ENCODE data around the gene RBMS1.
A peak's percentile ranks its signal among the peaks of the same experiment; 100 is the strongest.

RBMS1 gene

DNA sequence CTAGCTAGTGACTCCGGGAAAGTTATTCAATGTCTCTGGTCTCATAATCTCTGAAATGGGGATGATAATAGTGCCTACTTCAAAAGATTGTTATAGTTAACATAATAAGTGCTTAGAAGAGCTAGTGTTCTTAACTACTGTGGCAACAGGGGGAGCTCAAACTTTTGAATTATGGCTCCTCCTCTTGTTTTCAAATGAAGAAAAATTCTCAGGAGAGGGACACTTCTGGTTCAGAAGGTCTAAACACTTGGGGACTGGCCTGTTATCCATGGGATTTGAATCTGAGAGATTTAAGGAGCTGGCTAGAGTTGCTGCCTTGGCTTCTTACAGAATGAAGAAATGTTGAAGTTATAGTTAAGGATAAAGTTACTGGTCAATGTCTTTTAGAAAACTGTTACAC lies 201.4 kb downstream of the RBMS1 start:
- no peak overlapping the region for H3K27ac Mint-ChIP-seq
- no peak for DNase-seq
- H3K36me3 Mint-ChIP-seq, result peaks cover 84% of the 10 kb centered on the region
- no peaks in the 10 kb centered on the region for H3K9me3 Mint-ChIP-seq
- peaks cover 31% of the 10 kb centered on the region for H3K4me1 Mint-ChIP-seq
- no peak overlapping the region for H3K4me3 Mint-ChIP-seq
- no peaks in the 10 kb centered on the region for H3K27me3 Mint-ChIP-seq
- CTCF ChIA-PET, result interaction anchor here (0.6 to 1.7 kb wide), 4 partner anchors 8 to 702 kb away, joined by 3 to 5 read pairs (median 3); no protein-coding TSS in a partner anchor

DNA sequence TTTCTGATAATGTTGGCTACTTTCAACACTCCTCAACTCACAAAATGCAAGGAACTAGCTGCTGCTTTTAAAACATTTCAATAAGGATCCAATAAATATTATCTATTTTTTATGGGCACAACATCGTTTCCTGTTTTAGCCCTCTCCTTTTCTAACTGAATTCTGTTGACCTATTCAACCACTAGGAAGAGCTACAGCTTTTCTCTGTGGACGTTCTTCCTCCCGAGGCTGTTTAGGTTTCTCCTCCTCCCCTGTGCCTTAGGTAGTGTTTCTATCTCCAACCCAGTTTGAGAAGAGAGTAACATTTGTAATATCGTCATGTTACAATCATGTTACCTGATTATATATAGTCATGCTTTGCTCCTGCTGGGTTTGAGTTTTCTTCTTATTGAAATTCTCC lies 202.2 kb downstream of the RBMS1 start:
- Mint-ChIP-seq H3K36me3 (peaks cover 84% of the 10 kb centered on the region), H3K27ac (no peak overlapping the region)
- CTCF ChIA-PET, result interaction anchor here (1.7 to 1.8 kb wide), 2 partner anchors 9 to 32 kb away, joined by 3 to 5 read pairs; no protein-coding TSS in a partner anchor

DNA sequence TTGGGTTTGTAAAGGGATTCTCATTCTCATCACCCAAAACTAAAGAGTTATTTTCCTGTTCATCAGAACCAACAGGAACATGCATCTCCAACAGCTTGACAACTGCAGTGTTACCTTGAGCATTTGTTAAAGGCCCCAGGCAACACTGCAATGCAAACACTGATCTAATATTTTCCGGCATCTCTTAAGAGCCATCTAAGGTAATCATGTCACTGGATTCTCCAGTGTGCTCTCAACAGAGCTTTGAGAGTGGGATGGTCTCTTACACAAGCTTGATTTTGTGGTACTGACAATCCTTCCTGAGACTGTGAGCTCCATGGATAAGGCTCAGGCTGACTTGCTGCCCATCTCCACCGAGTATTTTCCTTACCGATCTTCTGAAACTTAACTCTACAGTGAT lies 203.0 kb downstream of the RBMS1 start:
- DNase-seq, result no peak
- H3K27ac Mint-ChIP-seq, result no peak overlapping the region
- H3K4me1 Mint-ChIP-seq, result peaks cover 15% of the 10 kb centered on the region
- H3K36me3 Mint-ChIP-seq, result peaks cover 77% of the 10 kb centered on the region
- CTCF ChIA-PET, result interaction anchor here (1.8 kb wide), 1 partner anchor 33 kb away, joined by 3 read pairs; no protein-coding TSS in a partner anchor
- no peaks in the 10 kb centered on the region for H3K27me3 Mint-ChIP-seq
- no peak overlapping the region for H3K4me3 Mint-ChIP-seq
- H3K9me3 Mint-ChIP-seq, result no peaks in the 10 kb centered on the region

More for the DNA sequence above, 202.2 kb downstream of the RBMS1 start:
- peaks cover 23% of the 10 kb centered on the region for H3K4me1 Mint-ChIP-seq
- H3K9me3 Mint-ChIP-seq, result no peaks in the 10 kb centered on the region
- DNase-seq, result no peak
- no peaks in the 10 kb centered on the region for H3K27me3 Mint-ChIP-seq
- no peak overlapping the region for H3K4me3 Mint-ChIP-seq

DNA sequence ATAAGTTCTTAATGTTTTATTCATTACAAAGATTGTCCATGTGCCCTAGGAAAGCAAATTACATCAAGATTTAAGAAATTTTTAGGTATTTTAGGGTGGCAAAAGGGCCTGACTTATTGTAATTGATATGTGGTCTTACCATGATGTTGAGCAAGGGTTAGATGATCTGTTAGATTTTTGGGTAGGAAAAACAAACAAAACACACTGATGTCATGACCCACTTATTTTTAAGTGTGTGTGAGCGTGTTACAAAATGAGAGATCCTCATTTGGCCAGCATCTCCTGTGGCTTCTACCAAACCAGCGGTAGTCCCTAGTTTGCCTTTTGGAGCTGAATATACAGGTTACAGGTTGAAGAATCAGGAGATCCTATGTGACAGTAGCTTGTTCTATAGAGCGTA lies 203.8 kb downstream of the RBMS1 start:
- H3K27me3 Mint-ChIP-seq, result no peaks in the 10 kb centered on the region
- no peak overlapping the region for H3K27ac Mint-ChIP-seq
- DNase-seq, result no peak
- no peaks in the 10 kb centered on the region for H3K9me3 Mint-ChIP-seq
- peaks cover 74% of the 10 kb centered on the region for H3K36me3 Mint-ChIP-seq
- H3K4me1 Mint-ChIP-seq, result peaks cover 7% of the 10 kb centered on the region
- CTCF ChIA-PET, result interaction anchor here (1.8 kb wide), 1 partner anchor 34 kb away, joined by 3 read pairs; no protein-coding TSS in a partner anchor
- H3K4me3 Mint-ChIP-seq, result no peak overlapping the region

DNA sequence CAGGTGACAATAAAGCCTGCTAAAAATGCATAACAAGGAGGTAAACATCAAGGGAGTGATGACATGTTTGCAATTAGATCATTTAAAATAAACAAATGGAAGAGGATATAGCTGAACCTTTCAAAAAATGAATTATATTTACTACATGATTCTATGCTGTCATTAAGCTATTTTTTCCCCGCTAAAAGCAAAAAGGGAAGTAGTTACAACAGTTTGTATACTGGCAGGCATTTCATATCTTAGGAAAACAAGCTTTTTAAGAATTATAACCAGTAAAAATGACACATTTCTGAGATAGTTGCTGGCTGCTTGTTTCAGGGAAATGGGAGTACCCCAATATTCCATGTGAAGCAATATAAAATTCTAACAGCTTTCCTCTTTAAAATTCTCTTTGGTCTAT lies 204.5 kb downstream of the RBMS1 start:
- H3K4me3 Mint-ChIP-seq, result no peak overlapping the region
- CTCF ChIA-PET, result no interaction called here
- no peak for DNase-seq
- H3K9me3 Mint-ChIP-seq, result no peaks in the 10 kb centered on the region
- H3K36me3 Mint-ChIP-seq, result peaks cover 73% of the 10 kb centered on the region
- H3K4me1 Mint-ChIP-seq, result peaks cover under 1% of the 10 kb centered on the region
- no peak overlapping the region for H3K27ac Mint-ChIP-seq
- H3K27me3 Mint-ChIP-seq, result no peaks in the 10 kb centered on the region

DNA sequence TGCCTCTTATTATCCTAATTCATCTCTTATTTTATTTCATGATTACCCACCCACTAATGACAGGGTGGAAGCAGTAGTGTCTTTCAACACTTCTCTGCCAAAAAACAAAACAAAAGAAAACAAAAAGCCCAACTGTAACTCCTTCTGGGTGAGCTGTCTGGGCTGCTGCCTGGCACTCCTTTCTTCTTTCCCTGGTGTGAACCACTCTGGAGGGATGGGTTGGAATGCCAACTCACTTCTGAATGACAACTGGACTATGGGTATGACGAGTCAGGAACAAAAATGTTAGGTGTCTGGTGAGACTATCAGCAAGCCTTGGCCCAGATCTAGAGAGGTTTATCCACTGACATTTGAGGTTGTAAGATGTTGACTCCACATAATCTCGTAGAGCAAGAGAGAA lies 205.3 kb downstream of the RBMS1 start:
- Mint-ChIP-seq H3K4me3 (no peak overlapping the region), H3K4me1 (no peaks in the 10 kb centered on the region), H3K9me3 (no peaks in the 10 kb centered on the region), H3K27ac (no peak overlapping the region), H3K36me3 (peaks cover 73% of the 10 kb centered on the region), H3K27me3 (no peaks in the 10 kb centered on the region)
- DNase-seq, result no peak
- CTCF ChIA-PET, result no interaction called here

DNA sequence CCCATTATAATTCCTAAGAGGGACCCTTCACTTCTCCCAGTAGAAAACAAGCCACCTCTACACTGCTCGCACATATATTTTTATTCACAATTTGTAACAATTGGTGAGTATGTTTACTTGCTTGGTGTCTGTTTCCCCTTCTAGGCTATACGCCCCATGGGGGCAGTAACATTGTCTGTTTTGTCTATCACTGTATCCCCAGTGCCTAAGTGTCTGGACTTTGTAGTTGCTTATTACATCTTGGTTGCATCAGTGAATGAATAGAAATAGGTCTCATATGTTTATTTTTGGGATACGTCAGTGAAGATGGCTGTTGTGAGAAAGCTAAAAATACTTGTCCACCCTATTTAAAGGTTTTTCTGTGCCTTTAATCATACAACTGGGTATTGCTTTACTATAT lies 206.1 kb downstream of the RBMS1 start:
- Mint-ChIP-seq H3K4me1 (peaks cover 2% of the 10 kb centered on the region), H3K27me3 (no peaks in the 10 kb centered on the region), H3K36me3 (peaks cover 72% of the 10 kb centered on the region), H3K27ac (no peak overlapping the region), H3K9me3 (no peaks in the 10 kb centered on the region), H3K4me3 (no peak overlapping the region)
- CTCF ChIA-PET, result no interaction called here
- DNase-seq, result no peak

DNA sequence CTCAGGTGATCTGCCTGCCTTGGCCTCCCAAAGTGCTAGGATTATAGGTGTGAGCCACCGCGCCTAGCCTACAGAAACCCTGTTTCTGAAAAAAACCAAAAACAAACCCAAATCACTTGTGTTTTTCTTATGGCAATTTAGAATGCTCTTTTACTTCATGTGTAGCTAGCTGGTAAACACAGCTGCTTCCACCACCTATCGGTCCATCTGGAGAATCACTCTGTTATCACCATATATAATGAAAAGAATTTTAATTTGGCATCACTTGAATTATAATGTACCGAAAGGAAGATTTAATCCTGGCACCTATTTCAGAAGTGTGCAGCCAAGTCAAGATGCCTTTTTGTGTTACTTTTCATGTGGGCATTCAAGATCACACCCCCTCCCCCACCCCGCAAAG lies 207.1 kb downstream of the RBMS1 start:
- no peak for DNase-seq
- no peaks in the 10 kb centered on the region for H3K27me3 Mint-ChIP-seq
- H3K4me3 Mint-ChIP-seq, result no peak overlapping the region
- CTCF ChIA-PET, result no interaction called here
- peaks cover 6% of the 10 kb centered on the region for H3K4me1 Mint-ChIP-seq
- H3K9me3 Mint-ChIP-seq, result no peaks in the 10 kb centered on the region
- H3K36me3 Mint-ChIP-seq, result peaks cover 68% of the 10 kb centered on the region
- no peak overlapping the region for H3K27ac Mint-ChIP-seq

DNA sequence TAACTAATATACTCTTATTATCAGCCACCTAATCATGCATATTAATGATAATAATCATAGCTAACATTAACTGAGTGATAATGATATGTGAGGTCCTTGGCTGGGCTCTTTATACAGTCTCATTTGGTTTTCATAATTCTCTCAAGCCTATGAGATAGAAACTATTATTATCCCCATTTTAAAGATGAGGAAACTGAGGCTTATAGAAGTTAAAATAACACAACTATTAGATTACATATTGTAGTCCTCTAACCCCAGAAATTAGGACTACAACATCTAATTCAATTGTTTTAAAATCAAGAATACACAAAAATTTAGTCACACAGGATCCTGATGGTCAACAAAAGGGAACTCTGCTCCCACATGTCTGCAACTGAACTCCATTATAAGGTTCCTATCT lies 209.9 kb downstream of the RBMS1 start:
- peaks cover 21% of the 10 kb centered on the region for H3K4me1 Mint-ChIP-seq
- H3K9me3 Mint-ChIP-seq, result no peaks in the 10 kb centered on the region
- peaks cover 70% of the 10 kb centered on the region for H3K36me3 Mint-ChIP-seq
- CTCF ChIA-PET, result no interaction called here
- H3K27me3 Mint-ChIP-seq, result no peaks in the 10 kb centered on the region
- no peak overlapping the region for H3K27ac Mint-ChIP-seq
- DNase-seq, result no peak
- no peak overlapping the region for H3K4me3 Mint-ChIP-seq

DNA sequence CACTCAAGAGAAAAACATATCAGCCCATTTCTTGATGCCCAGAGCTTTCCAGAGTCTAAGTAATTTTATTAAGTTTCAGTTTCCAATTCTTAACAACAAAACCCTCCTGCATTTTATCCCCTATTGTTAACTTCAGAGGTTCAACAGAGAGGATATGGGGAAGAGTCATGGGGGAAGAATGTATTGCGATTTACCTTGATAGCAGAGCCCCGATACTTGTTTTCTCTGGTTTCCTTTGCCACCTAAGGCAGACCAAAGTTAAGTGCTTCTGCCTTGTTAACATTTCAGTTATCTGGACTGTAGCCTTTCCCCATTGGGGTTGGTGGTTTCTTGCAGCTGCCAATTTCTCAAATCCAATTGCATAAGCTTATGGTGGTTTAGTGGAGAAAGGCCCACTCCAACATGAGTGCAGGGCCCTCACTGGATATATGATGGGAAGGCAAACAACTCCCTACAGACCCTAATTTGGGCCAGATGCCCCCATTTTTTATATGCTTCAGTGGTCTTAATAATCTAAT lies 211.5 kb downstream of the RBMS1 start:
- no peak for DNase-seq
- Mint-ChIP-seq H3K4me1 (peaks cover 21% of the 10 kb centered on the region), H3K27me3 (no peaks in the 10 kb centered on the region), H3K9me3 (no peaks in the 10 kb centered on the region), H3K4me3 (no peak overlapping the region), H3K27ac (no peak overlapping the region), H3K36me3 (peaks cover 73% of the 10 kb centered on the region)
- CTCF ChIA-PET, result no interaction called here

DNA sequence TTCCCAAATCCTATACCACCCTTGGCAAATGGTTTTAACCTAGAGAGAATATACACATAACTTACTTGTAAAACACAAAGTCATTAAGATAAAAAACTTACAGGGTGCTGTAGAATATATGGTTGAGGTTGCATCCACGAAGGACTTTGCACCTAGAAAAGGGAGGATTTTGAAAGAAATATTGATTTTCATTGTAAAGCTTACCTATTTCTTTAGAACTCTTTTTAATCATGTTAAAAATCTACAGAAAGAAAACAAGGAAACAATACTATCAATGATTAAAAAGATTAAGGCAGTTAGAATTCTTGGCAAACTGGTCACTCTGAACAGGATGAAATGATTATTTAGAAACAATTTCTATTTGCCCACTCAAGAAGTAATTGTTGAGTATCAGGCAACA lies 212.4 kb downstream of the RBMS1 start:
- Mint-ChIP-seq H3K4me1 (peaks cover 21% of the 10 kb centered on the region), H3K36me3 (peaks cover 75% of the 10 kb centered on the region), H3K9me3 (no peaks in the 10 kb centered on the region), H3K27ac (no peak overlapping the region), H3K4me3 (no peak overlapping the region), H3K27me3 (no peaks in the 10 kb centered on the region)
- no peak for DNase-seq
- CTCF ChIA-PET, result no interaction called here

DNA sequence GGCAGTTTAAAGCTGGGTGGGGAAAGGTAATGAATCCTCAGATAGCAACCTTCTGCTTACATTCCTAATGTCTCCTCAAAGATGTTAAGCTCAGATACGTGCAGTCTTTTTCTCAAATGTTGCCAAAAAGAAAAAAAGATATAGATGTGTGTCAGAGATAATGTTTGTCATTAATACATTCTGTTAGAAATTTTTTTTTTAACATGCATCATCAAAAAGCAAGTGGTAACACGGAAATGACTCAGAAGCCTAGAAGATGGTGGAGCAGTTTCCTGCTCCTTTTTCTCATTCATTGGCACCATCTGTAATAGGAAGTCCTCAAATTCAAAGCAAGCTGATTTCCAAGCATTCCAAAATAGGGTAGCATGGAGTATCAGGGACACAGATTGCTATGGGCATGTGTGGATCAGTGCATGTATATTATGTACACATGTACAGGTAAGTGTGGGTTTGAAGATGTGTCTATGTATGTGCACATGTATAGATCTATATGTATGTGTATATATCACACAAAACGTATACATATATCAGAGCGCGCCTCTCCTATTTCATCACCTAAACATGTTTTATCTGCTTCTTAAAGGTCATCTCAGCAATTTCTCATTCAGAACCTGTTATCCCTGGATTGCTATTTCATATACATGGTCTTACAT lies 213.7 kb downstream of the RBMS1 start:
- CTCF ChIA-PET, result interaction anchor here (1.1 kb wide), 1 partner anchor 13 kb away, joined by 3 read pairs; no protein-coding TSS in a partner anchor
- Mint-ChIP-seq H3K9me3 (no peaks in the 10 kb centered on the region), H3K27ac (peak overlapping the region; percentile 63), H3K36me3 (peaks cover 84% of the 10 kb centered on the region), H3K27me3 (no peaks in the 10 kb centered on the region), H3K4me3 (no peak overlapping the region), H3K4me1 (peaks cover 21% of the 10 kb centered on the region)
- no peak for DNase-seq

DNA sequence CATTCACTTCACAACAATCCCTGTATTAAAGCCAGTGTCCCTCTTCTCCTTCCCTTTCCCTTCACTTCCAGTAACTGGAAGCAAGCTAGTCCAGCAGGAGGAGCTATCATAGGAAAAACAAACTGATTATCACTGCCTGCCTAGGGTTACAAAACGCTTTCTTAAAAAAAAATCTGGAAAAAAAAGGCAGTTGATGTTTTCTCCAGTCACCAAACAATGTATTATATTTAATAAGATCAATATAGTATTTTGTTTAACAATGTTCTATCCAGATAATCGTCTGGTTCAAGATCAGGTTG lies 214.8 kb downstream of the RBMS1 start:
- Mint-ChIP-seq H3K27ac (no peak overlapping the region), H3K4me1 (peaks cover 21% of the 10 kb centered on the region), H3K27me3 (no peaks in the 10 kb centered on the region), H3K4me3 (no peak overlapping the region), H3K36me3 (peaks cover 82% of the 10 kb centered on the region), H3K9me3 (no peaks in the 10 kb centered on the region)
- CTCF ChIA-PET, result interaction anchor here (0.5 to 1.2 kb wide), 2 partner anchors 59 to 1069 kb away, joined by 3 to 4 read pairs; no protein-coding TSS in a partner anchor
- DNase-seq, result no peak

DNA sequence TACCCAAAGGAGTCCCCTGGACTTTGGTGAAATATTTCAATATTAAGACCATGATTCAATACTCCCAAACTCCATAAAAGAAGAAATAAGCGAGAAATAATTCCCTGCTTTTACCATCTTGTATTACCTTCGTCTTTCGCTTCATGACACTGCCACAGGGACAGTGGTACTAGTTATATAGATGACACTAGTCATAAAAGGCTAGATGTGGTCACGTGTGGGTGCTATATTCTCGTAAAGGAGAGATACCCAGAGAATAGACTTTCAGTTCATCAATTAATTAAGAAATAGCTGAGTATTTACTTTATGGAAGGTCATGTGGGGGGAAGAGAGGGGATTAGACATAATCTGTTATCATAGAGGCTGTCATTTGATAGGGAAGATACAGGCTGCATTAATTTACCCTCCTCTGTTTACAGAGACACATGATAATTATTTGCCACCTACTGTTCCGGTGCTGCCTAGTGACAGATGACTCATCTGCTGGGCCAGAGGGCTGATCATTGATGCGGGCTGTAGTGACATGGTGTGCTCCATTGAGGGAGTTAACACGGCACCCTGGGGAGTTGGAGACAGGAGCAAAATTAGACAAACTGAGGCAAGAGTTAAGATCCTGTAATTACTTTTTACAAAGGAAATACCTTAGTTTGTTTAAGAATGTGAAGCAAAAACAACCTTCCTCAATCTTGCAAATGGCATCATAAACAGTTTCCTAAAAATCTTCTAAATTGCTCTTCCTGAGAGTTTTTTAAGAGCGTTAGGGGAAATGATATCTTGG lies 215.3 kb downstream of the RBMS1 start:
- no peaks in the 10 kb centered on the region for H3K27me3 Mint-ChIP-seq
- H3K9me3 Mint-ChIP-seq, result no peaks in the 10 kb centered on the region
- DNase-seq, result no peak
- H3K27ac Mint-ChIP-seq, result no peak overlapping the region
- H3K4me3 Mint-ChIP-seq, result no peak overlapping the region
- CTCF ChIA-PET, result interaction anchor here (0.5 to 1.2 kb wide), 2 partner anchors 58 to 1069 kb away, joined by 3 to 4 read pairs; no protein-coding TSS in a partner anchor
- H3K36me3 Mint-ChIP-seq, result peaks cover 83% of the 10 kb centered on the region
- H3K4me1 Mint-ChIP-seq, result peaks cover 21% of the 10 kb centered on the region

DNA sequence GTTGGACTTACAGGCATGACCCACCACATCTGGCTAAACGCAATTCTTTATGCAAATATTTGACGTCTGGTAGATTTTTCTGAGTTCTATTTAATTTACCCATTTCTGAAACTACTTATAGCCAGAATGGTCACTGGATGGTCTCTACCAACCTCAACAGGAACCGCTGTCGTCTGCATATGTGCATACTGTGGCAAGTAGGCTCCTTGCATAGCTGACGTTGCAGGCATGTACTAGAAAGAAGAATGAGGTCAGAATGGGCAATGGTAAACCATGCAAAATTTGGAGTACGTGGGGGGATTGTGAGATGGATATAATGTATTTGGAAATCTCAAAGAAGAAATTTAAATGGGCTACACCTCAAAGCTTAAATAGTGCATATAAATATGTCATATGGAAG lies 216.5 kb downstream of the RBMS1 start:
- no peaks in the 10 kb centered on the region for H3K27me3 Mint-ChIP-seq

More for the DNA sequence above, 216.5 kb downstream of the RBMS1 start:
- Mint-ChIP-seq H3K9me3 (no peaks in the 10 kb centered on the region), H3K4me1 (peaks cover 20% of the 10 kb centered on the region), H3K36me3 (peaks cover 84% of the 10 kb centered on the region), H3K27ac (no peak overlapping the region), H3K4me3 (no peak overlapping the region)
- DNase-seq, result no peak
- CTCF ChIA-PET, result no interaction called here

All from activated naive CD4-positive, alpha-beta T cell treated with anti-CD3 and anti-CD28 coated beads, Interleukin-2, amount 10 ng/mL, durations not matched to agents 7 days and 5 days (primary cell).